ENCODE data around the gene CUX1.

GRCh38 chr7:101899616-101900015 is 82.2 kb downstream of the CUX1 start:
- TF ChIP-seq CTCF (IDR thresholded peaks at IDR 0.05) (no peak), EP300 (IDR thresholded peaks at IDR 0.05) (no peak), POLR2A (IDR thresholded peaks at IDR 0.05) (no peak), POLR2AphosphoS5 (IDR thresholded peaks at IDR 0.05) (no peak)

Data from suprapubic skin (tissue), 4 donors.